Measurements from ENCODE around the gene EIPR1.

The EIPR1 gene

DNA sequence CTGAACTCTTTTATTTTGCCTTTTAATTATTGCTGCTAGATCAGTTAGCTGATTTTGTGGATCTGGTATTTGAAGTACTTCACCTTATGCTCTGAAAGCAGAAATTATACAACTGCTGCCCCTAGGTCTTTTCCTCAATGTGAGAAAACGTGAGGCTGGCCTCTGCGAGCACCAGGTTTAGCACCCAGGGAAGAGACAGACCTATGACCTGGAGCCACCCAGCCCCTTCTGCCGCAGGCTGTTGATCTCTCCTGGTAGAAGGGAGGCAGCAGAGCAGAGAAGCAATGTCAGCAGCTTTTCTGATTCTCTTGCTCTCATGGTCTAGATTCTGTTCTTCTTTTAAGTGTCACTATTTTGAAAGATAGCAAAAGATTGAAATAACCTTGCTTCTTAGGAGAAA lies 21.8 kb upstream of the EIPR1 start:
- no peaks in the 10 kb centered on the region for H3F3A ChIP-seq (ENCODE audit: insufficient read depth)
- no peak overlapping the region for H2AFZ ChIP-seq (ENCODE audit: low read depth, low read length, severe bottlenecking)
- no peak overlapping the region for H3K9ac ChIP-seq (ENCODE audit: low read length)
- H3K4me2 ChIP-seq (ENCODE audit: low read depth, low read length, poor library complexity, severe bottlenecking) = no peak overlapping the region
- no peak overlapping the region for H3K27ac ChIP-seq (ENCODE audit: low read depth, low read length)
- peaks cover 35% of the 10 kb centered on the region for H3K36me3 ChIP-seq (ENCODE audit: low read length)
- no peaks in the 10 kb centered on the region for H4K20me1 ChIP-seq (ENCODE audit: low read depth, low read length)
- TF ChIP-seq, protein P1, sequence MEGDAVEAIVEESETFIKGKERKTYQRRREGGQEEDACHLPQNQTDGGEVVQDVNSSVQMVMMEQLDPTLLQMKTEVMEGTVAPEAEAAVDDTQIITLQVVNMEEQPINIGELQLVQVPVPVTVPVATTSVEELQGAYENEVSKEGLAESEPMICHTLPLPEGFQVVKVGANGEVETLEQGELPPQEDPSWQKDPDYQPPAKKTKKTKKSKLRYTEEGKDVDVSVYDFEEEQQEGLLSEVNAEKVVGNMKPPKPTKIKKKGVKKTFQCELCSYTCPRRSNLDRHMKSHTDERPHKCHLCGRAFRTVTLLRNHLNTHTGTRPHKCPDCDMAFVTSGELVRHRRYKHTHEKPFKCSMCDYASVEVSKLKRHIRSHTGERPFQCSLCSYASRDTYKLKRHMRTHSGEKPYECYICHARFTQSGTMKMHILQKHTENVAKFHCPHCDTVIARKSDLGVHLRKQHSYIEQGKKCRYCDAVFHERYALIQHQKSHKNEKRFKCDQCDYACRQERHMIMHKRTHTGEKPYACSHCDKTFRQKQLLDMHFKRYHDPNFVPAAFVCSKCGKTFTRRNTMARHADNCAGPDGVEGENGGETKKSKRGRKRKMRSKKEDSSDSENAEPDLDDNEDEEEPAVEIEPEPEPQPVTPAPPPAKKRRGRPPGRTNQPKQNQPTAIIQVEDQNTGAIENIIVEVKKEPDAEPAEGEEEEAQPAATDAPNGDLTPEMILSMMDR (IDR thresholded peaks at IDR 0.05; ENCODE audit: insufficient read depth, low read length, poor library complexity, severe bottlenecking) = no peak
- TF ChIP-seq EZH2phosphoT487 (conservative IDR thresholded peaks at IDR 0.05; ENCODE audit: low read length) = no peak
- peaks cover 12% of the 10 kb centered on the region; the same call in 1 of the 2 replicates for H3K9me3 ChIP-seq (ENCODE audit: insufficient read depth, low read length)
- H3K9me2 ChIP-seq (replicated peaks; ENCODE audit: insufficient read depth, low read length) = no peaks in the 10 kb centered on the region
- H3K27me3 ChIP-seq (ENCODE audit: low read length) = no peaks in the 10 kb centered on the region
- H3K79me2 ChIP-seq (ENCODE audit: insufficient read depth, low read length) = peaks cover 21% of the 10 kb centered on the region; the same call in 1 of the 2 replicates
- H3K4me3 ChIP-seq (ENCODE audit: insufficient read depth, low read length, poor library complexity, severe bottlenecking) = no peak overlapping the region

DNA sequence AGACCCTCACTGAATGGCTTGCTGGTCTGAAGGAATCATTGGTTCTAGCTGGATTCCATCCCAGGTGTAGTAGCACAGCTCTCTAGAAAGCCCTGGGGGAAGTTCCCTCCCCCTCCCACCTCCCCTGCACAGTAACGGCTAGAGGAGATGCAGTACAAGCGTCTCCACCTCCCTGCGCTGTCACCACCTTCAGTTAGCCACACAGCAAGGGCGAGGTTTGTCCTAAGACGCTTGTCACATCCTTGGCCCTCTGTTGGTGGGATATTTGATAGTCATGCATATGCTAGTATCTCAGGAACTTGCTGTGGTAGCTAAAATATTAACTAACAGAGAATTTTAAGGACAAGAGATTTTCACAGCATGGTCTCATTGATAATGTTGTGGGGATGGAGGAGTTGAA lies 21.2 kb upstream of the EIPR1 start:
- Histone ChIP-seq H3K79me2 (ENCODE audit: insufficient read depth, low read length) (peaks cover 21% of the 10 kb centered on the region; the same call in 1 of the 2 replicates), H3K27ac (ENCODE audit: low read depth, low read length) (no peak overlapping the region)

DNA sequence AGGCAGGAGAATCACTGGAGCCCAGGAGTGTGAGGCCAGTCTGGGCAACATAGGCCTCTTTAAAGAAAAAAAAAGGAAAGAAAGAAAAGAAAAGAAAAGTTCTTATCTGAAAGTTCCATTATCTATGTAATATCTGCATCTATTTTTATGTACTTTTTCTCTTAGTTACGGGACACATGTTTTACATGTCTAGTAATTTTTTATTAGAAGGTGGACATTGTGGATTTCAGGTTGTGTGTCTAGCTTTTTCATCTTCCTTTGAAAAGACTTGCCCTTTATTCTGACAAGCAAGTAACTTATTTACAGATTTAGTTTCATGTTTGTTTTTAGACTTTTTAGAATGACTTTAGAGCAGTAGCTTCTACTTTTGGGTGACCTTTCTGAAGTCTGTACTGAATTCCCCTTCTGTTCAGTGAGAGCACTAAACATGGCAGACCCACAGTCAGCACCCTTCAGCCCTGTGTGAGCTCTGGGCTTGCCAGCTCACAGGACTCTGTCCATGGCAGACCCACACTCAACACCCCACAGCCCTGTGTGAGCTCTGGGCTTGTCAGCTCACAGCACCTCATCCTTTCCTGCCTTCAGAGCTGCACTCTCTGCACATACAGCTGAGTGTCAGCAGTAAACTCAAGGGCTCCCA lies 19.4 kb upstream of the EIPR1 start:
- no peak overlapping the region for H3K4me2 ChIP-seq (ENCODE audit: low read depth, low read length, poor library complexity, severe bottlenecking)
- no peak overlapping the region for H3K27ac ChIP-seq (ENCODE audit: low read depth, low read length)
- H3K9me3 ChIP-seq (ENCODE audit: insufficient read depth, low read length) = peaks cover 12% of the 10 kb centered on the region; the same call in 1 of the 2 replicates
- H3K36me3 ChIP-seq (ENCODE audit: low read length) = peaks cover 40% of the 10 kb centered on the region
- H3K79me2 ChIP-seq (ENCODE audit: insufficient read depth, low read length) = peaks cover 21% of the 10 kb centered on the region; the same call in 1 of the 2 replicates
- no peaks in the 10 kb centered on the region for H4K20me1 ChIP-seq (ENCODE audit: low read depth, low read length)
- no peak overlapping the region for H3K4me3 ChIP-seq (ENCODE audit: insufficient read depth, low read length, poor library complexity, severe bottlenecking)
- no peak overlapping the region for H3K9ac ChIP-seq (ENCODE audit: low read length)
- TF ChIP-seq, protein P1 (IDR thresholded peaks at IDR 0.05; ENCODE audit: insufficient read depth, low read length, poor library complexity, severe bottlenecking) = no peak
- no peak for TF ChIP-seq EZH2phosphoT487 (conservative IDR thresholded peaks at IDR 0.05; ENCODE audit: low read length)
- no peak overlapping the region for H2AFZ ChIP-seq (ENCODE audit: low read depth, low read length, severe bottlenecking)
- no peaks in the 10 kb centered on the region for H3F3A ChIP-seq (ENCODE audit: insufficient read depth)
- no peaks in the 10 kb centered on the region for H3K9me2 ChIP-seq (replicated peaks; ENCODE audit: insufficient read depth, low read length)
- H3K27me3 ChIP-seq (ENCODE audit: low read length) = no peaks in the 10 kb centered on the region

More for the DNA sequence above, 21.2 kb upstream of the EIPR1 start:
- Histone ChIP-seq H2AFZ (ENCODE audit: low read depth, low read length, severe bottlenecking) (no peak overlapping the region), H4K20me1 (ENCODE audit: low read depth, low read length) (no peaks in the 10 kb centered on the region), H3K36me3 (ENCODE audit: low read length) (peaks cover 37% of the 10 kb centered on the region), H3K9me3 (ENCODE audit: insufficient read depth, low read length) (peaks cover 12% of the 10 kb centered on the region; the same call in 1 of the 2 replicates), H3F3A (ENCODE audit: insufficient read depth) (no peaks in the 10 kb centered on the region), H3K9ac (ENCODE audit: low read length) (no peak overlapping the region), H3K4me2 (ENCODE audit: low read depth, low read length, poor library complexity, severe bottlenecking) (no peak overlapping the region), H3K27me3 (ENCODE audit: low read length) (no peaks in the 10 kb centered on the region), H3K9me2 (replicated peaks; ENCODE audit: insufficient read depth, low read length) (no peaks in the 10 kb centered on the region), H3K4me3 (ENCODE audit: insufficient read depth, low read length, poor library complexity, severe bottlenecking) (no peak overlapping the region)
- TF ChIP-seq, protein P1 (IDR thresholded peaks at IDR 0.05; ENCODE audit: insufficient read depth, low read length, poor library complexity, severe bottlenecking) = no peak
- no peak for TF ChIP-seq EZH2phosphoT487 (conservative IDR thresholded peaks at IDR 0.05; ENCODE audit: low read length)
